ENCODE data around the gene ADTRP.

DNA sequence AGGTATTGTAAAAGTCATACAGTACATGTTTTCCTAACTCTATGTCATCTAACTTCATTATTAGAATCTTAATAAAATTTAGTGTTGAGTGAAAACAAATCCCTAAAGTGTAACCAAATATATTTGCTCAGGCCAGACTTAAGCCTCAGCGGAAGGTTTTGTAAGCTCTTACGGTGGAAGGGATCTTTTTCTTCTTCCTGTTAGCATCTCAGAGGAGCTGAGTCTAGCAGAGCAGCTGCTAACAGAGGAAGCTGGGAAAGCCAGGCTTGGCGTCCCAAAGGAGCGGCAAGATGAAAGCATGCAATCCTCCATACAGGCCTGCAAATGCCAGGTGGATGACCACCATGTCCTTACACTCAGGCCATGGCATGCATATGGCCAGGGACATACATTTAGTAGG is 72.4 kb downstream of the ADTRP start:
- TF ChIP-seq CTCF (conservative IDR thresholded peaks at IDR 0.05), result no peak
- TF ChIP-seq ZFX (IDR thresholded peaks at IDR 0.05), result no peak
